Kidney (tissue), 14 donors: Measurements from ENCODE around the gene ROCK2. TPM values are rescaled to one million over a fixed set of nuclear protein-coding genes. Genes with fewer than 3 reads are reported as not detected.
"Not testable (repeated sequence)": the region's sequence is repeated elsewhere in the genome, so short reads cannot be mapped to it uniquely, and the experiment has no call there.

Experiments
- DNase-seq, 5 donors: peaks; one replicate each; pipeline ENCODE4 v3.0.0-alpha.2; 2013 to 2020
- FAIRE-seq: peaks from 2 replicates; lab custom pipeline; 2012; peaks lifted over from hg19 to GRCh38; lab: Jason Lieb, UNC
- H3K27ac ChIP-seq, 2 donors: one replicate each; pipeline ENCODE4 v1.7.0; 2013; ENCODE audit warnings: low read depth in 2 of 2, low read length in 2 of 2, inconsistent platforms in 1 of 2
- H3K27me3 ChIP-seq: one replicate; pipeline ENCODE4 v1.7.1; 2013; ENCODE audit warnings: low read length, inconsistent platforms; ENCODE audit not compliant: control insufficient read depth, insufficient read depth
- H3K36me3 ChIP-seq, 3 donors: one replicate each; pipeline versions ENCODE4 v1.7.0 to v1.7.1; 2013; ENCODE audit warnings: low read length in 3 of 3, control low read depth in 1 of 3, inconsistent platforms in 1 of 3; ENCODE audit not compliant: insufficient read depth in 3 of 3, control insufficient read depth in 2 of 3
- H3K4me1 ChIP-seq, 3 donors: one replicate each; pipeline versions ENCODE4 v1.7.0 to v1.7.1; 2013; ENCODE audit warnings: low read length in 3 of 3, inconsistent platforms in 1 of 3, low read depth in 1 of 3; ENCODE audit not compliant: control insufficient read depth in 2 of 3, insufficient read depth in 2 of 3
- H3K4me3 ChIP-seq, 3 donors: one replicate each; pipeline versions ENCODE4 v1.7.0 to v1.8.1; 2013; ENCODE audit warnings: low read length in 3 of 3, control low read depth in 1 of 3, inconsistent platforms in 1 of 3
- H3K9ac ChIP-seq, 3 donors: one replicate each; pipeline versions ENCODE4 v1.7.0 to v1.7.1; 2013; ENCODE audit warnings: low read length in 3 of 3, control low read depth in 1 of 3, inconsistent platforms in 1 of 3
- H3K9me3 ChIP-seq, 3 donors: one replicate each; pipeline versions ENCODE4 v1.7.0 to v1.7.1; 2013; ENCODE audit warnings: low read length in 3 of 3, control low read depth in 1 of 3, inconsistent platforms in 1 of 3; ENCODE audit not compliant: control insufficient read depth in 2 of 3, insufficient read depth in 1 of 3
- CTCF ChIP-seq: IDR thresholded peaks from 3 replicates; pipeline ENCODE4 v1.5.1; 2012; ENCODE audit warnings: mild to moderate bottlenecking, moderate library complexity, borderline replicate concordance; ENCODE audit not compliant: insufficient read depth; ENCODE audit errors: extremely low read depth
- intact Hi-C: fragments of 100-400 bp; cut with DNase I; formaldehyde crosslinking; loops from one replicate; pipeline ENCODE4 v1.11.1; 2022
- polyA plus RNA-seq: library from polyadenylated mRNA; stranded (reverse); fragments of 350-450 nt; fragmentation: Illumina TruSeq; extraction: RNeasy Lipid Tissue Mini Kit (QIAGEN cat#74804); gene quantifications from one replicate; pipeline ENCODE4 v1.2.3, GENCODE V29; 2014; ENCODE audit warnings: low read depth, low replicate concordance; ENCODE audit not compliant: insufficient read depth
- total RNA-seq: library from RNA; stranded (reverse); fragmentation: NEBNext Ultra II Directional; extraction: Animal tissue kit (Norgen Biotek cat#: 25700); gene quantifications from one replicate; pipeline ENCODE4 v1.2.1, GENCODE V29; 2021
- donor health status: control.
- donor health status: control.
- donor health status: control.
- donor health status: control.
- donor health status: control.
- donor health status: DM: yes; HTN: yes; CAD: no.
- donor health status: Normal renal cell carcinoma (clear cell type).

ROCK2 gene
- total and polyA plus RNA-seq, 2 donors from 2014 or later: 6.7 to 58.3 TPM

- intact Hi-C loops: no loop called here
- FAIRE-seq: no peak
Measured at GRCh38 chr2:11254100-11254536, 90.3 kb downstream of the ROCK2 start.

DNA sequence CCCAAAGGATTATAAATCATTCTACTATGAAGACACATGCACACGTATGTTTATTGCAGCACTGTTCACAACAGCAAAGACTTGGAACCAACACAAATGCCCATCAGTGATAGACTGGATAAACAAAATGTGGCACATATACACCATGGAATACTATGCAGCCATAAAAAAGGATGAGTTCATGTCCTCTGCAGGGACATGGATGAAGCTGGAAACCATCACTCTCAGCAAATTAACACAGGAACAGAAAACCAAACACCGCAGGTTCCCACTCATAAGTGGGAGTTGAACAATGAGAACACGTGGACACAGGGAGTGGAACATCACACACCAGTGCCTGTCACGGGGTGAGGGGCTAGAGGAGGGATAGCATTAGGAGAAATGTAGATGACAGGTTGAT is 92.0 kb downstream of the ROCK2 start:
- H3K4me3 ChIP-seq, H3K27ac ChIP-seq, intact Hi-C loops, H3K9ac ChIP-seq, H3K4me1 ChIP-seq, FAIRE-seq, H3K27me3 ChIP-seq, H3K36me3 ChIP-seq, DNase-seq, H3K9me3 ChIP-seq: not testable (repeated sequence)

More at GRCh38 chr2:11254100-11254536, 90.3 kb downstream of the ROCK2 start:
- Histone ChIP-seq H3K27ac (no peak overlapping the region), H3K4me1 (no peaks in the 10 kb centered on the region), H3K4me3 (no peak overlapping the region), H3K9ac (no peak overlapping the region), H3K9me3 (no peaks in the 10 kb centered on the region), H3K27me3 (no peaks in the 10 kb centered on the region), H3K36me3 (peaks cover 2 to 3% (median 2%) of the 10 kb centered on the region in 3 donors)
- DNase-seq: peak in 2 of 5 donors; percentile 12 to 13
- TF ChIP-seq CTCF: no peak

DNA sequence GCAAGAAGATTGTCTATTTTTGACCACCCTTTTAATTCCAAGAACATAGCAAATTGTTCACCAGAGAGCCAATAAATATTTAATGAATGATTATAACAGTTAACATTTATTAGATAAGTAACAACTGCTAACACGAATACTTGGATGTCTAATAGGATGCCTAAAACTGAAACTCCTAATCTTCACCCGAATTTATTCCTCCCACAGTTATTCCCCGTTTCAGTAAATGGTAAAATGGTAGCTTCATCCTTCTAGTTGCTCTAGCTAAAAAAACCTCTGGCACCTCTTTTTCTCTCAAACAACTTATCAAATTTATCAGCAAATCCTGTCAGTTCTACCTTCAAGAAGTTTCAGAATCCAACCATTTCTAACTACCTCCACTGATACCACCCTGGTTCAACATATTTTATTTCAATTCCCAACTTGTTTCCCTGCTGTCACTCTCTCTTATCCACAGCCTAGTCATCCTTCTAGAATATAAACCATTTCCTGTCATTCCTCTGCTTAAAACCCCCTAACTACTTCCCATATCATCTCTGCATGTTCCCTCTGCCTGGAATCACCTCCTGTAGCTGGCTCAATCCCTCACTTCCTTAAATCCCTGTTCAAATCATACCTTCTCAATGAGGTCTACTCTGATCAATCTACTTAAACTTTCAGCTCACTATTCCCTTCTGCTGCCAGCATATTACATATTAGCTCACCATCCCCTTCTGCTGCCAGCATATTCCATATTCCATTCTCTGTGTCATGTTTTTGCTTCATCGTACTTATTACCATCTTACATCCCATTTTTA is 93.8 kb downstream of the ROCK2 start:
- intact Hi-C loops: no loop called here
- no peak overlapping the region for H3K9ac ChIP-seq
- no peaks in the 10 kb centered on the region for H3K4me1 ChIP-seq
- FAIRE-seq (no peak), DNase-seq (no peak)
- no peaks in the 10 kb centered on the region for H3K27me3 ChIP-seq
- no peak overlapping the region for H3K27ac ChIP-seq
- no peaks in the 10 kb centered on the region for H3K9me3 ChIP-seq
- TF ChIP-seq CTCF: no peak
- H3K36me3 ChIP-seq: peaks cover 0 to 2% (median 0%) of the 10 kb centered on the region in 3 donors
- H3K4me3 ChIP-seq: no peak overlapping the region

DNA sequence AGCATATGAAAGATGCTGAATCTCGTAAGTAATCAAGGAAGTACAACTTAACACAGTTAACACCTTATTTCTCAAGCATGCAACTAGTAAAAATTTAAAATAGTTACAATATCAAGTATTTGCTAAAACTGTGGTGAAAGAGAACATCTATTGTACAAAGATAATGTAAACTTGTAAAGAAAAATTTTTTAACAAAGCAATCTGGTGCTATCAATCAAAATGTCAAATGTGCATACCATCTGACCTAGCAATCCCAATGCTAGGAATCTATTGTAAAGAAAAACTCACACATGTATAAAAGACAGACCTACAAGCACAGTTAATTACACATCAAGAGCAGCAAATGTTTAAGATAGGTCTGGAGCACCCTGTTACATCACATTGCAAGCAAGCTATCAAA is 99.1 kb downstream of the ROCK2 start:
- DNase-seq: no peak

More for the DNA sequence above, 99.1 kb downstream of the ROCK2 start:
- no peak overlapping the region for H3K4me3 ChIP-seq
- no peak overlapping the region for H3K27ac ChIP-seq
- FAIRE-seq: no peak
- no peaks in the 10 kb centered on the region for H3K27me3 ChIP-seq
- TF ChIP-seq CTCF: no peak
- H3K9me3 ChIP-seq: no peaks in the 10 kb centered on the region
- no peaks in the 10 kb centered on the region for H3K4me1 ChIP-seq
- no peaks in the 10 kb centered on the region for H3K36me3 ChIP-seq
- H3K9ac ChIP-seq: no peak overlapping the region
- intact Hi-C loops: no loop called here
